PFSK-1 (cell line): ENCODE data around the gene LDB3.

Experiments used
- FOXP2 ChIP-seq: optimal IDR thresholded peaks from 2 replicates; pipeline ENCODE3; 2011; ENCODE audit warnings: borderline replicate concordance, control low read depth, inconsistent platforms; ENCODE audit not compliant: insufficient read depth; ENCODE audit errors: extremely low read length, extremely low read depth
- POLR2AphosphoS5 ChIP-seq: IDR thresholded peaks from 2 replicates; pipeline ENCODE4 v1.6.1; 2012; ENCODE audit warnings: low read depth, mild to moderate bottlenecking, control low read depth, low read length, moderate library complexity
- REST ChIP-seq, 2 experiments: IDR thresholded peaks; 2 replicates each; pipeline versions ENCODE4 v1.6.1 to v1.8.0; 2011 to 2012; ENCODE audit warnings: low read depth in 2 of 2, low read length in 2 of 2, control low read depth in 1 of 2, inconsistent platforms in 1 of 2, mild to moderate bottlenecking in 1 of 2, moderate library complexity in 1 of 2; ENCODE audit not compliant: insufficient read depth in 1 of 2
- SIN3A ChIP-seq: IDR thresholded peaks from 2 replicates; pipeline ENCODE4 v1.6.1; 2012; ENCODE audit warnings: mild to moderate bottlenecking, low read length, moderate library complexity, borderline replicate concordance; ENCODE audit not compliant: insufficient read depth
- TAF1 ChIP-seq: IDR thresholded peaks from 2 replicates; pipeline ENCODE4 v1.6.1; 2012; ENCODE audit warnings: low read length, control low read depth, borderline replicate concordance; ENCODE audit not compliant: insufficient read depth

Gene LDB3

DNA sequence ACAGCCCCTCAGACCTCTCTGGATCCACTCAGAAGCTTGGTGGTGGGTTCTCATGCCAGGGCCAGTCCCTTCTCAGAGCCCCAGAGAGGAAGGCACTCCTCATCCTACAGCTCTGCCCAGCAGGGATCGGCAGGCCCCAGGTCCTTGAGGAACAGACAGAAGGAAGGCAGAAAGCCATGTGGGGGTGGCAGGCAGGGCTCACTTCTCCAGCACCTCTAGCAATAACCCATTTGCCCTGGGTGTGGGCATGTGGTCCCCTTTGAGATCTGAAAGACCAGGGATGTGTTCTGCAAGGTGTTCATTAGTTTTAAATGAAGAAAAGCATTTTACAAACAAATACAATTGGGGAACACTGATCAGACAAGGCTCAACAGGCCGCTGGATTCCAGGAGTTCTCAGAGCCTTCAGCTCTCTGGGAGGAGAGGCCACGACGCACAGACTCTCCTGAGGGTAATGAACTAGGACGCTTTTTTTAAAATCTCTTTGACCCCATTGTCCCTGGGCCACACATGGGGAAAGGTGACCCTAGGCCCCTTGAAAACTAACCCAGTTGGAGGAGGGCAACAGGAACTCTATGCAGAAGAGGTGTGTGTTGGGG is 40.6 kb downstream of the LDB3 start:
- no peak for TF ChIP-seq REST (IDR thresholded peaks at IDR 0.05; ENCODE audit: insufficient read depth in 1 of 2, low read depth in 2 of 2, low read length in 2 of 2)
- no peak for TF ChIP-seq POLR2AphosphoS5
- TF ChIP-seq FOXP2 = no peak
- TF ChIP-seq SIN3A = no peak
- TF ChIP-seq TAF1 = no peak

- TF ChIP-seq POLR2AphosphoS5 = no peak
- TF ChIP-seq REST (IDR thresholded peaks at IDR 0.05; ENCODE audit: insufficient read depth in 1 of 2, low read depth in 2 of 2, low read length in 2 of 2) = no peak
- no peak for TF ChIP-seq TAF1
- no peak for TF ChIP-seq FOXP2
- TF ChIP-seq SIN3A = no peak
These were observed 41.3 kb downstream of the LDB3 start for GRCh38 chr10:86709396-86710185.

GRCh38 chr10:86710987-86711512 is 42.7 kb downstream of the LDB3 start:
- TF ChIP-seq FOXP2 (no peak), POLR2AphosphoS5 (peak; percentile 54)

DNA sequence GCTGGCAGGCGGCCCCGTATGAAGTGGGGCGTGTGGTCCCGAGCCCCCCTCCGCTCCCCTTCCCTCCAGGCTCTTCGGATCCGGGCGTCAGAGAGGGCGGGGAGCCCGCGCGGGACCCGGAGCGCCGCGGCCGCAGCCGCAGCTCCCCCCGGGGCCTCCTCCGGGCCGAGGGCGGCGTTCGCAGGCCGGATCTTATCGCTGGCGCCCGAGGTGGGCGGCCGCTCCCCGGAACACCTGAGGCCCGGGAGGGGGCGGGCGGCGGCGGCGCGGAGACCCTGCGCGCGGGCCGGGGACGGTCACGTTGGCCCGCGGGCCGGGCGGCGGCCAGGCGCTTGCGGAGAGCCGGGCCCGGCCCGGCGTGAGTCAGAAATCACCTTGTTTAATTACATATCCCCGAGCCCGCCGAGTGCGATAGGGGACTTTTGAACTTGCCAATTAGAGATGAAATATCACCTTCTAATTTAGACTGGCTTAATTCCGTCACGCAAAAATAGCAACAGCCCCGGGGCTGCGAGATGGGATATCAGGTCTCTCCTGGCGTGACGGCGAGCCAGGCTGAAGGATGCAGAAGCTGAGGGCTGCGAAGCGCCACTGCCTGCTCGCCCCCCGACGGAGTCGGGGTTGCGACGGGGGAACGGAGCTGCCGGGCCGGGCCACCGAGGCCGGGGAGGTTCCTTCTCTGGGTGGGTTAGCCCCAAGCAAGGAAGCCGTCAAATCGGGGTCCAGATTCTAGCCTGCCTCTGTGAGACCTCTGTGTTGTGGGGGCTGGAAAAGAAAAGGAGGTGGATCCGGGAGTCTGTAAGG is 43.4 kb downstream of the LDB3 start:
- no peak for TF ChIP-seq TAF1
- no peak for TF ChIP-seq FOXP2
- no peak for TF ChIP-seq SIN3A
- no peak for TF ChIP-seq POLR2AphosphoS5
- TF ChIP-seq REST (IDR thresholded peaks at IDR 0.05; ENCODE audit: insufficient read depth in 1 of 2, low read depth in 2 of 2, low read length in 2 of 2) = no peak

GRCh38 chr10:86712317-86712707 is 44.0 kb downstream of the LDB3 start:
- TF ChIP-seq TAF1 (no peak), POLR2AphosphoS5 (no peak), REST (IDR thresholded peaks at IDR 0.05; ENCODE audit: insufficient read depth in 1 of 2, low read depth in 2 of 2, low read length in 2 of 2) (no peak), FOXP2 (no peak), SIN3A (no peak)
